BLaER1 treated with 17β-estradiol and CSF1 and Interleukin-3, amounts not matched to agents 10 nM and 100 nM (cell line): Measurements from ENCODE around the gene PPM1E.
A peak's percentile ranks its signal among the peaks of the same experiment; 100 is the strongest.

Experiments
- H3K27ac ChIP-seq, 11 experiments: shearing (Covaris generic); formaldehyde crosslinking; 2 replicates each; pipeline ENCODE4 v1.8.1; 2022
- H3K27me3 ChIP-seq, 11 experiments: shearing (Covaris generic); formaldehyde crosslinking; 2 replicates each; pipeline ENCODE4 v1.8.1; 2022
- H3K36me3 ChIP-seq, 11 experiments: shearing (Covaris generic); formaldehyde crosslinking; 2 replicates each; pipeline ENCODE4 v1.8.1; 2022
- H3K4me1 ChIP-seq, 10 experiments: shearing (Covaris generic); formaldehyde crosslinking; 2 replicates each; pipeline ENCODE4 v1.8.1; 2022
- H3K4me2 ChIP-seq, 11 experiments: shearing (Covaris generic); formaldehyde crosslinking; 2 replicates each; pipeline ENCODE4 v1.8.1; 2022
- H3K4me3 ChIP-seq, 10 experiments: shearing (Covaris generic); formaldehyde crosslinking; 2 replicates each; pipeline ENCODE4 v1.8.1; 2022
- H3K9ac ChIP-seq, 11 experiments: shearing (Covaris generic); formaldehyde crosslinking; 2 replicates each; pipeline ENCODE4 v1.8.1; 2022
- H3K9me3 ChIP-seq, 11 experiments: shearing (Covaris generic); formaldehyde crosslinking; replicated peaks in 1 of 11; 2 replicates each; pipeline ENCODE4 v1.8.1; 2022
- H4K20me1 ChIP-seq, 11 experiments: shearing (Covaris generic); formaldehyde crosslinking; 2 replicates each; pipeline ENCODE4 v1.8.1; 2022
- Cebpa-rat ChIP-seq, 11 experiments: shearing (Covaris generic); IDR thresholded peaks; 2 replicates each; pipeline ENCODE4 v1.8.1; 2022

The PPM1E gene

GRCh38 chr17:58985367-58985766, 229.7 kb downstream of the PPM1E start:
- no peaks in the 10 kb centered on the region for H3K27me3 ChIP-seq
- no peak overlapping the region for H3K4me3 ChIP-seq
- H3K9me3 ChIP-seq, result no peaks in the 10 kb centered on the region
- H4K20me1 ChIP-seq, result no peaks in the 10 kb centered on the region
- no peak overlapping the region for H3K27ac ChIP-seq
- no peak overlapping the region for H3K9ac ChIP-seq
- no peak for TF ChIP-seq Cebpa-rat (IDR thresholded peaks at IDR 0.05)
- peaks cover 0 to 6% (median 0%) of the 10 kb centered on the region in 11 experiments; a peak in 2 of 22 replicates for H3K36me3 ChIP-seq
- peaks cover 0 to 5% (median 0%) of the 10 kb centered on the region in 10 experiments; a peak in 3 of 20 replicates for H3K4me1 ChIP-seq
- H3K4me2 ChIP-seq, result no peak overlapping the region

GRCh38 chr17:58985971-58986370, 230.3 kb downstream of the PPM1E start:
- no peaks in the 10 kb centered on the region for H4K20me1 ChIP-seq
- no peak for TF ChIP-seq Cebpa-rat (IDR thresholded peaks at IDR 0.05)
- peaks cover 0 to 5% (median 0%) of the 10 kb centered on the region in 10 experiments; a peak in 3 of 20 replicates for H3K4me1 ChIP-seq
- no peaks in the 10 kb centered on the region for H3K9me3 ChIP-seq
- H3K27me3 ChIP-seq, result no peaks in the 10 kb centered on the region
- H3K9ac ChIP-seq, result no peak overlapping the region
- no peak overlapping the region for H3K27ac ChIP-seq
- H3K4me2 ChIP-seq, result no peak overlapping the region
- H3K36me3 ChIP-seq, result peaks cover 0 to 6% (median 0%) of the 10 kb centered on the region in 11 experiments; a peak in 1 of 22 replicates
- H3K4me3 ChIP-seq, result no peak overlapping the region

- Histone ChIP-seq H3K27me3 (no peaks in the 10 kb centered on the region), H3K9me3 (no peaks in the 10 kb centered on the region), H3K27ac (no peak overlapping the region), H3K9ac (no peak overlapping the region), H3K4me1 (peaks cover 0 to 5% (median 0%) of the 10 kb centered on the region in 10 experiments; a peak in 4 of 20 replicates), H4K20me1 (no peaks in the 10 kb centered on the region), H3K36me3 (peaks cover 0 to 17% (median 3%) of the 10 kb centered on the region in 11 experiments; a peak in 5 of 22 replicates), H3K4me3 (no peak overlapping the region), H3K4me2 (no peak overlapping the region)
- no peak for TF ChIP-seq Cebpa-rat (IDR thresholded peaks at IDR 0.05)
Measured at GRCh38 chr17:58989629-58990028, 234.0 kb downstream of the PPM1E start.

- H3K9me3 ChIP-seq, result no peaks in the 10 kb centered on the region
- no peak overlapping the region for H3K4me3 ChIP-seq
- no peak overlapping the region for H3K27ac ChIP-seq
- H4K20me1 ChIP-seq, result no peaks in the 10 kb centered on the region
- H3K4me2 ChIP-seq, result no peak overlapping the region
- H3K4me1 ChIP-seq, result peaks cover 0 to 22% (median 15%) of the 10 kb centered on the region in 10 experiments; a peak in 16 of 20 replicates
- peaks cover 7 to 25% (median 13%) of the 10 kb centered on the region in 11 experiments; a peak in 14 of 22 replicates for H3K36me3 ChIP-seq
- no peak for TF ChIP-seq Cebpa-rat (IDR thresholded peaks at IDR 0.05)
- H3K27me3 ChIP-seq, result no peaks in the 10 kb centered on the region
- no peak overlapping the region for H3K9ac ChIP-seq
Measured at GRCh38 chr17:58991718-58992331, 236.2 kb downstream of the PPM1E start.

- no peak for TF ChIP-seq Cebpa-rat (IDR thresholded peaks at IDR 0.05)
- Histone ChIP-seq H3K27me3 (no peaks in the 10 kb centered on the region), H3K36me3 (peaks cover 7 to 25% (median 12%) of the 10 kb centered on the region in 11 experiments; a peak in 14 of 22 replicates), H3K9me3 (no peaks in the 10 kb centered on the region), H3K4me3 (no peak overlapping the region), H3K9ac (no peak overlapping the region), H4K20me1 (no peaks in the 10 kb centered on the region), H3K27ac (no peak overlapping the region), H3K4me2 (no peak overlapping the region), H3K4me1 (peaks cover 13 to 37% (median 30%) of the 10 kb centered on the region in 10 experiments)
Measured at GRCh38 chr17:58993311-58993710, 237.7 kb downstream of the PPM1E start.

- Histone ChIP-seq H3K4me1 (peaks cover 34 to 58% (median 51%) of the 10 kb centered on the region in 10 experiments), H4K20me1 (no peaks in the 10 kb centered on the region), H3K4me2 (peak overlapping the region in 6 of 11 experiments; percentile 23 to 89 (median 47); a peak in 9 of 22 replicates), H3K36me3 (peaks cover 7 to 34% (median 22%) of the 10 kb centered on the region in 11 experiments; a peak in 16 of 22 replicates), H3K4me3 (no peak overlapping the region), H3K27ac (peak overlapping the region in 2 of 11 experiments; percentile 79; a peak in 5 of 22 replicates), H3K9me3 (no peaks in the 10 kb centered on the region), H3K9ac (no peak overlapping the region), H3K27me3 (no peaks in the 10 kb centered on the region)
- TF ChIP-seq Cebpa-rat (IDR thresholded peaks at IDR 0.05), result no peak
Measured at GRCh38 chr17:58995247-58995940, 239.7 kb downstream of the PPM1E start.

- Histone ChIP-seq H3K9me3 (no peaks in the 10 kb centered on the region), H4K20me1 (no peaks in the 10 kb centered on the region), H3K36me3 (peaks cover 7 to 34% (median 22%) of the 10 kb centered on the region in 11 experiments; a peak in 16 of 22 replicates), H3K4me3 (no peak overlapping the region), H3K27ac (peak overlapping the region; percentile 8 to 79 (median 71); a peak in 19 of 22 replicates), H3K4me2 (peak overlapping the region; percentile 60 to 89 (median 74); a peak in 20 of 22 replicates), H3K4me1 (peaks cover 49 to 73% (median 64%) of the 10 kb centered on the region in 10 experiments), H3K27me3 (no peaks in the 10 kb centered on the region), H3K9ac (peak overlapping the region in 7 of 11 experiments; percentile 3 to 67 (median 58); a peak in 8 of 22 replicates)
- TF ChIP-seq Cebpa-rat (IDR thresholded peaks at IDR 0.05), result peak in 6 of 11 experiments; percentile 9 to 84 (median 28); a peak in 6 of 22 replicates
Measured at GRCh38 chr17:58996968-58997367, 241.3 kb downstream of the PPM1E start.

- Histone ChIP-seq H3K27ac (peak overlapping the region; percentile 8 to 79 (median 71); a peak in 21 of 22 replicates), H4K20me1 (no peaks in the 10 kb centered on the region), H3K9ac (peak overlapping the region; percentile 3 to 70 (median 53); a peak in 17 of 22 replicates), H3K4me3 (no peak overlapping the region), H3K4me1 (peaks cover 59 to 83% (median 74%) of the 10 kb centered on the region in 10 experiments), H3K9me3 (no peaks in the 10 kb centered on the region), H3K27me3 (no peaks in the 10 kb centered on the region), H3K36me3 (peaks cover 2 to 34% (median 20%) of the 10 kb centered on the region in 11 experiments; a peak in 16 of 22 replicates), H3K4me2 (peak overlapping the region; percentile 60 to 89 (median 74))
- TF ChIP-seq Cebpa-rat (IDR thresholded peaks at IDR 0.05), result no peak
Measured at GRCh38 chr17:58997756-58998553, 242.3 kb downstream of the PPM1E start.
